ENCODE data around the gene CSGALNACT2.

The CSGALNACT2 gene

DNA sequence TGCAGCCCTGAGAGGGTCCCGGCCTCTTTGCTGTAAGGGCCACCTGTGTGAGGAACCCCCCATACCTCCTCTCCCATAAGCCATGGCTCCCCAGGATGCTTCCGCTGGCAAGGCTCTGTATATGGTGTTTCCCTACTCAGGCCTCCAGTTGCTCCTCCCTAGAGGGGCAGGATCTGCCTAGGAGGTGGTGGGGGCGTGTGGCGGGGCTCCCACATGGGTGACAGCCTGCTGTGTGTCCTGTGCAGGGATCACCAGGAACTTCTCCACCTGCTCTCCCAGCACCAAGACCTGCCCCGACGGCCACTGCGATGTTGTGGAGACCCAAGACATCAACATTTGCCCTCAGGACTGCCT, 25.7 kb upstream of the CSGALNACT2 start:
- DNase-seq (ENCODE audit: low read depth) = no peak

DNA sequence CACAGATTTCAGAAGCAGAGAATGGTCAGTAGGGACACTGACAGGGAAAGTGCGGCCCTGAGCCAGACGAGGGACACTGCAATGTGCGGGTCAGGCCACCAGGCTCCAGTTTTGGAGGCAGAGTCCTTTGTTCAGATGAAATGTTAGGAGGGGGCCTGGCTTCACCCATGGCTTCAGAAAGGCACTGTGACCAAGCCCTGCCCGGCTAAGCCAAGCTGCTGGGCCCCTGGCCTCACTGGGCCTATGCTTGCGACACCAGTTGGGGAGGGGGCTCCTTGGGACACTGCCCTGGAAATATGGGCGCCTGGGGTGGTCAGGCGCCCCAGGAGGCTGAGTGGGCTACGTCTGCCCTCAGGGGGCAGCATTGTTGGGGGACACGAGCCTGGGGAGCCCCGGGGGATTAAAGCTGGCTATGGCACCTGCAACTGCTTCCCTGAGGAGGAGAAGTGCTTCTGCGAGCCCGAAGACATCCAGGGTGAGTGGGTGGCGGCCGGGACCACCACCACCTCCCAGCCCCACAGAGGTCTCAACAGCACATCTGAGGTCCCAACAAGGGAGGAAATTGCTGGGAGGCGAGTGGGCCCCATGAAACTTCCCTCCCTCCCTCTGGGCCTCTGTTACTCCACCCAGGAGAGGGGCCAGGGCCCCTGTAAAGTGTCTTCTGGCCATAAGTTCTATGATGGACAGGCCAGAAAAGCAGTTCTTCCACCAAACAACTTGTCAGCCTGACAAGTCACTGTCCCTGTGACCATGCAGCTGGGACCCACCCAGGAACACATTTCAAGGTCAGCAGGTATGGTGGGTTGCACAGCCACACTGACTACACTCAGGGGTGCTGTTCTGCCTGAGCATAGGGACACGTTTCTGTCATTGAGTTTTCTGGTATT, 24.8 kb upstream of the CSGALNACT2 start:
- no peak for DNase-seq (ENCODE audit: low read depth)

DNA sequence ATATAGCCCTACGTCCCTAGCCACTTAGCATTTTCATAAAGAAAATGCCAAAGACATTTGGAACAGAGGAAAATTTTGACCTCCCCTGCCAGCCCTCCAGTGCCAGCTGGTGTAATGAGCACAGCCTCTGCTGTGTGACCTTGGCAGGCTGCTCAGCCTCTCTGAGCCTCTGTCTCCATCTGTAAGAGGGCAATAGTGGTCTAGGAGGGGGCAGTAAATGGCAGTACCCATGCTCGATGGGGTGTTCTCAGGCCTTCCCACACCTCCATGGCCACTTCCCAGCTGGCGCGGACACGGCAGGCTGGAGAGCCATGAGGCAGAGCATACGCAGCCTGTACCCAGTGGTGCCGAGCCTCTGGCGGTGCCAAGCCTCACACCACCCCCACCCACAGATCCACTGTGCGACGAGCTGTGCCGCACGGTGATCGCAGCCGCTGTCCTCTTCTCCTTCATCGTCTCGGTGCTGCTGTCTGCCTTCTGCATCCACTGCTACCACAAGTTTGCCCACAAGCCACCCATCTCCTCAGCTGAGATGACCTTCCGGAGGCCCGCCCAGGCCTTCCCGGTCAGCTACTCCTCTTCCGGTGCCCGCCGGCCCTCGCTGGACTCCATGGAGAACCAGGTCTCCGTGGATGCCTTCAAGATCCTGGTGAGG, 24.0 kb upstream of the CSGALNACT2 start:
- no peak for DNase-seq (ENCODE audit: low read depth)

DNA sequence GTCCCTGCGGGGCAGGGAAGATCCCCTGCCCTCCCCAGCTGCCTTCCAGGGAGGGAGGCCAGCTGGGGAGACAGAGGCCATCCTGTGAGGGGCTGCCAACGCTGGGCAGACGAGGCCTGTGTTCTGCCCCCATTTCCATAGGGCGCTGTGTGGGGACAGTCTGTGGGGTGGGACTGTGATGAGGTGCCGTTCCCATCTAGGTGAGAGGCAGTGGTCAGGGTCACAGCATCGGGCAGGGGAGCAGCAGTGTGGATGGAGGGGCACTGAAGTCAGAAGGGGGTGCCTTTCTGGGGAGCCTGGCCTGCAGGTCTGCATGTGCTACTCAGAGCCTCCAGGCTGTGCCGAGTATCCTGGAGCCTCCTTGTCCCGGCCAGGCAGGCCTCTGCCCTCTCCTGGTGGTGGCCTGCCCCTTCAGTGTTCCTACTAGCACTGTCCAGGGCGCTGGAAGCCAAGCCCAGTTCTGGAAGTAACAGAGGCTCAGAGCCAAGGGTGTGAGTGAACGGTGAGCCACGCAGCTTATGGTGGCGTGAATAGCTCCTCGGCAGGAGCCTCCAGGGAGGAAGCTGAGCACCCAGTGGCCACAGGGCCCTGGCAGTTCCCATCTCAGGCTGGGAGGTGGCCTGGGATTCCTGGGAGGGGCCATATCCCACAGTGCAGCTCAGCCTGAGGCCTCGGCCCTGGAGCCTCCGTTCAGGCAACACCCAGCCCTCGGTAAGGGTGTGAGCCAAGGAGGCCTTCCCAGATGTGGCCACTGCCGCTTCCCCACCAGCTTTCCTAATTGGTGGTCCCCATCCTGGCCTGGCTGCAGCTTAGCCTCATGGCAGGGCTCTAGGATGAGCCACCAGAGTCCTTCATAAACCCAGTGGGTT, 23.3 kb upstream of the CSGALNACT2 start:
- DNase-seq (ENCODE audit: low read depth) = no peak

DNA sequence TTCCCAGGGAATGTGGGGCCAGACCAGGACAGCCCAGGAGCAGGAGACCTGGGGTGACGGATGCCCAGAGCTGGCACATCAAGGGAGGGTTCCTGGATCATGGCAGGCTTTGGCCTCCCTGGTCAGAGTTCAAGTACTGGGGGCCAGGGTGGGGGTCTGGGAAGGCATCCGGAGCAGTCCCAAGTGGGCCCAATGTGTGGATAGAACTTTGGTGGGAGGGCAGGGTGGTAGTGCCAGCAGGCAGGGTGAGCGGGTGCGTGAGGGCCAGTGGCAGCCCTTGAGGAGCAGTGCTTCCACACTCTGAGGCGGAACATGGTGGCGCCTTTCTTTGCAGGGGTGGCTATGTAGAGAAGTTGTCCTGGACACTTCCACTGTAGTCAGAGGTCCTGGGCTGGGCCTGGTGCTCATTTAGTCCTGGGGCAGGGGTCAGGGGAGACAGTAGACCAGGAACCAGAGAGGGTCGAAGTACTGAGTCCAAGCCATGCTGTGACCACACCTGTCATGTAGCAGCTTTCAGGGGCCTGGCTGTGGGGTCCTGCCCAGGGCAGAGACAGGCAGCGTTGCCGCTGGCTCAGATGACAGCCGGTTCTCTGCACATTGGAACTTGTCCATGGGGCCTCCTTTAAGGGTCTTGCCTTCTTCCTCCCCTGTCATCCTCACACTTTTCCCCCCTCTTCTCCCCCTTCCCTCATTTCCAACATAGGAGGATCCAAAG, 22.2 kb upstream of the CSGALNACT2 start:
- DNase-seq (ENCODE audit: low read depth) = no peak

DNA sequence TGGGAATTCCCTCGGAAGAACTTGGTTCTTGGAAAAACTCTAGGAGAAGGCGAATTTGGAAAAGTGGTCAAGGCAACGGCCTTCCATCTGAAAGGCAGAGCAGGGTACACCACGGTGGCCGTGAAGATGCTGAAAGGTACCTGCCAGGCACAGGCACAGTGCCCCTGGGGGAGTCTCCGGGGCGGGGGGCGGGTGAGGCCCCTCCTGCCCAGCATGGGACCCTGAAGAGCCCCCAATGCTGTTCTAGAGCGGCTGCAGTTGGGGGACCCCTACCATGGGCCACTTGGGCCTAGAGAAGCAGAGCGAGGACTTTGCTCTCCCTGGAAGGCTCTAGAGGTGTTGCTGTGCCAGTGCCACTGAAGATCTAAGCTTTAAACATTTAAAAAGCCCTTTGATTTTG, 21.6 kb upstream of the CSGALNACT2 start:
- no peak for DNase-seq (ENCODE audit: low read depth)

DNA sequence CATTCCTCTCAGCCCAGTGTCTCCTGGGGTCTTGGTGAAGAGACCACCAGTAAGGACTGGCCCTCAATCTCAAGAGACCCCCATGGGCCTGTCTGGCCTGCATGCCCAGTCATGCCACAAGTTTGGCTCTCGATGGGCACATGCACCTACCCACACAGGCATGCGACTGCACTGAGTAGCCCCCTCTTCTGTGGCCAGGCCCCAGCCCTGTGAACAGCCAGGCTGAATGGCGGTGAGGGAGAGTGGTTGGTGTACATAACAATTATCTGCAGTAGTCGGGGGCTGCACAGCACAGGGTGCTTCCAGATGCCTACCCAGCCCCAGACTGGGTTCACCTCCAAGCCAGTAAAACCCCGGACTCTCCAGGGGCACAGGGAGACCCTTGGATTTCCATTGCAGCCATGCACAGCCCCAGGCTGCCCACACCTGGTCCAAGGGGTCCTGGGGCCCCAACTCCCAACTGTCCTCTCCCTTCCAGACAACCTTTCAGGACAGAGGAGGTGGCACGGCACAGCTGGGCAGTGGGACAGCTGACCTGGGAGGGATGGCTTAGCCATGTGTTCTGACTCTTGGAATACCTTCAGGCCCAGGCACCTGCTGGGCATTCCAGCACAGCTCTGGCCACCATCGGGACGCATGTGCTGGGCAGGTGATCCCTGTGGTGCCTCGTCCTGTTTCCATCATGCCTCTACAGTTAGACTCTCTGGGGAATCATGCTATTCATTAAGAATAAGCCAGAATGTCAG, 21.0 kb upstream of the CSGALNACT2 start:
- DNase-seq (ENCODE audit: low read depth) = no peak

DNA sequence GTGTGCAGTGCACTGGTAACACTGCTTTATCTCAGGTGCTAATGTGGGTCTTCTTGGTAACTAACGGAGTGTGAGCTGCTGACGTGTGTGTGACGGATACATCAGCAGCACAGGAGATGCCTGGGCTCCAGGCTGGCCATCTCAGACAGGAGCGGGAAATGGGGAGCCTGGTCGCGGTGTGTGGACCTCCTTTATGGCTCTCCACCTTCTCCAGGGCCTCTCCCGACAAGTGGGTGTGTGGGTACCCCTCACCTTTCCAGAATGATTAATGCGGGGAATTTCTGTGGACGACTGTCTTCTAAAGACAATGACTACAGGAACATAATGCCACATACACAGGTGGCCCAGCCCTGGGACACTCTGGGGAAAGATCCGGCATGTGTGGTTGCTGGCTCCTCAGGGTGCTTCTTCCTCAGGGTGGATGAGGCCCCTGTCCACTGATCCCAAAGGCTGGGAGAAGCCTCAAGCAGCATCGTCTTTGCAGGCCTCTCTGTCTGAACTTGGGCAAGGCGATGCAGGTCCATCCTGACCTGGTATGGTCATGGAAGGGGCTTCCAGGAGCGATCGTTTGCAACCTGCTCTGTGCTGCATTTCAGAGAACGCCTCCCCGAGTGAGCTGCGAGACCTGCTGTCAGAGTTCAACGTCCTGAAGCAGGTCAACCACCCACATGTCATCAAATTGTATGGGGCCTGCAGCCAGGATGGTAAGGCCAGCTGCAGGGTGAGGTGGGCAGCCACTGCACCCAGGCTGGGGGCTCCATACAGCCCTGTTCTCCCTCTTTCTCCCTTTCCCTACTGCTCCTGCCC, 20.3 kb upstream of the CSGALNACT2 start:
- DNase-seq (ENCODE audit: low read depth) = no peak

DNA sequence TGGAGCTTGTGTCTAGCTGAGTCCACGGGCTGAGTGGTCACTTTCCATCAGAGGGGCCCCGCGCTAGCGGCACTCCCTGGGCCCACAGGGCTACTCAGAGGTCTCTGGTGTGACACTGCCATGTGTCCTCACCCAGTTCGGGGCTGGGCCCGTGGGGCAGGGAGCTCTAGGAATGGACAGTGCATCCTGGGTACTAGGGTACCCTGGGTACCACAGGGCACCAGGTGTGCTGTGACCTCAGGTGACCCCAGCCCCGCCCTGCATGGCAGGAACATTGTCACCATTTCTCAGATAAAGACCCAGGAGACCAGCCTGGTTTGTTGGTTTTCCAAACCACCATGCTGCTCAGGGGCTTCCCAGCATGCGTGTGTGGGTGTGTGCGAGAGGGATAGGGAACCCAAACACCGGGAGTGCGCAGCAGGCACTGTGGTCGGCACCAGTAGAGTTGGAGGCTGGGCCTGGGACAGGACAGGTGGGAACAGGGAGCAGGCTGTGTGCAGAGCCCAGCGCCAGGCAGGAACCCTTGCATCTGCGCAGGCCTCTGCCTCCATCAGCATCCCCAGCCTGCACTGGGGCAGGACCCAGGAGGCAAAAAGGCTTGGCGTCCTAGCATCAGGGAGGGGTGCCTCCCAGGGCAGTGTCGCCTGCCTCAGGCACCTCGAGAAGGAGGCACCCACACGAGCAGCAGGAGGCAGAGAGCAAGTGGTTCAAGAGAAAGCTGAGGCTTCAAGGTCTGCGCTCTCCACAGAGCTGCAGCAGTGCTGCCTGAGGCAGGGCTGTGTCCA, 19.4 kb upstream of the CSGALNACT2 start:
- no peak for DNase-seq (ENCODE audit: low read depth)

DNA sequence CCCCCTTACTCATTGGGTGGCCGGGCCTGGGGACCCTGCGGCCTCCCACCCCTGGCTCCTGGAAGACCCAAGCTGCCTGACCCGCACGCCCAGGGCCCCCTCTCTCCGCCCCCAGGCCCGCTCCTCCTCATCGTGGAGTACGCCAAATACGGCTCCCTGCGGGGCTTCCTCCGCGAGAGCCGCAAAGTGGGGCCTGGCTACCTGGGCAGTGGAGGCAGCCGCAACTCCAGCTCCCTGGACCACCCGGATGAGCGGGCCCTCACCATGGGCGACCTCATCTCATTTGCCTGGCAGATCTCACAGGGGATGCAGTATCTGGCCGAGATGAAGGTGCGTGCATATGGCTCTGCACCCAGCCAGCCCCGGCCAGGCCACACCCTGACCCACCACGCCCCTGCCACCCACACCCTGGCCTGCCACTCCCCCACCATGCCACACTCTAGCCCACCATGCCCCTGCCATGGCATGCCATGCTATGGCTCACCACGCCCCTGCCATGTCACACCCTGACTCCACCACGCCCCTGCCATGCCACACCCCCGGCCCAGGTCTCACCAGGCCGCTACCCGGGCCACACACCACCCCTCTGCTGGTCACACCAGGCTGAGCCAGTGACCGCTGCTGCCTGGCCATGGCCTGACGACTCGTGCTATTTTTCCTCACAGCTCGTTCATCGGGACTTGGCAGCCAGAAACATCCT, 18.7 kb upstream of the CSGALNACT2 start:
- no peak for DNase-seq (ENCODE audit: low read depth)

DNA sequence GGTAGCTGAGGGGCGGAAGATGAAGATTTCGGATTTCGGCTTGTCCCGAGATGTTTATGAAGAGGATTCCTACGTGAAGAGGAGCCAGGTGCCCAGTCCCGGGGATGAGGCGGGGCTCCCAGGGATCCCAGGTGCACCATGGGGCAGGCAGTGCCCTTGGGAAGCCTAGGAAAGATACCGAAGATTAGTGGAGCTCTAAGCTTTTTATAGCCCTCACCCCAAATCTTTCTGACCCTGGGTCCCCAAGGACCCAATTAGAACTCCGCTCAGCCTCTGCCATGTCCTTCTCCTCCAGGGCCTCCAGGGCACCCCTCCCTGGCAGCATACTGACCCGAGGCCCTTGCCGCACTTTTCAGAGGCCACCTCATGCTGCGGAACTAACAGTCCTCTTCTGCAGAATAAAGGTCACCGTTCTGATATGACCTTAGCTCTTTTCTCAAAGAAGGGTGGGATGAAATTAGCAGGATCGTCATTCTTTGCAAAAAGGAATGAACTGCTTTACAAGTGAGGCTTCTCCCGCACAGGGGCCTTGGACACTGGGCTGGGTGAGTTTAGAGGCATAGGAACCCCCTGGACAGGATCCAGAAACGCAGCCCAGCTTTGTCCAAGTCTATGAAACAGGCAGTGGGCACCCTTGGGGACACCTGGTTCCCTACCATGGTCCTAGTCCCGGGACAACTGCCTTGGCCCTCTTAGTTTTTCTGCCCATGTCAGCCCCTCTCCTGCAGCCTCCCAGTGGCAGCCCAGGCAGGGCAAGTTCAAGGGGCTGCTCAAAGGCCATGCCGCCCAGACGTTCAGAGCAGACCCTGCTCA, 17.9 kb upstream of the CSGALNACT2 start:
- no peak for DNase-seq (ENCODE audit: low read depth)

DNA sequence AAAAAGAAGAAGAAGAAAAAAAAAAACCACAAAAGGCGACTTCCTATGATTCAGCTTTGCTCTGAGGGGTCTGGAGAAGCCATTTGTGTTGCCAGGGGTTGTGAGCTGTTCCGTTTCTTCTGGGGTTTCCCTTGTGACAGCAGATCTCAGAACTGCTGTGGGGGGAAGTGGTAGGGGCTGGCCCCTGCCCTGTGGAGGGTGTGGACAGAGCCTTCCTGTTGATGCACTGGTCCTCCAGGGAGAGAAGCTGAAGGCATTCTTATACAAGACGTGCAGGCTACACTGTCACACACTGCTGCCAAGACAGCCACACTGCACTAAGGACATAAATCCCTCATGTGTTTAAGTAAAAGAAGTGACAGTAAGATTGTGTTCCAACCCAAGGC, 17.3 kb upstream of the CSGALNACT2 start:
- no peak for DNase-seq (ENCODE audit: low read depth)

DNA sequence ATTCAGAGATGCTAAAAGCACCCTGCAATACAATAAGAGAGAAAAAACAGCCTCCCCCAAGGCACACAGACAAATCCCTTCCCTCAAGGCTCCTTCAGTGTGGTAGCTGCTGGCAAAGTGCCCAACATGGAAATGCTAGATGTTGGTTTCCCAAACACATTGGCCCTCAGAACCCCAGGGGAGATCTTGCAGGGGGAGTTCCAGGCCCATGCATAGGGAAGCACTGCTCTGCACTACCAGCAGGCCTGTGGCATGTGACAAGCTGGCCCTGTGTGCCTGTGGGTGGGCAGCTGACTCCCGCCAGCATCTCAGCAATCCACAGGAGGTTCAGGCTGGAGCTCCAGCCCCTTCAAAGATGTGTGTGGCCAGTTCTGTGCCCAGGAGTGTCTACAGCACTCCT, 16.8 kb upstream of the CSGALNACT2 start:
- no peak for DNase-seq (ENCODE audit: low read depth)

DNA sequence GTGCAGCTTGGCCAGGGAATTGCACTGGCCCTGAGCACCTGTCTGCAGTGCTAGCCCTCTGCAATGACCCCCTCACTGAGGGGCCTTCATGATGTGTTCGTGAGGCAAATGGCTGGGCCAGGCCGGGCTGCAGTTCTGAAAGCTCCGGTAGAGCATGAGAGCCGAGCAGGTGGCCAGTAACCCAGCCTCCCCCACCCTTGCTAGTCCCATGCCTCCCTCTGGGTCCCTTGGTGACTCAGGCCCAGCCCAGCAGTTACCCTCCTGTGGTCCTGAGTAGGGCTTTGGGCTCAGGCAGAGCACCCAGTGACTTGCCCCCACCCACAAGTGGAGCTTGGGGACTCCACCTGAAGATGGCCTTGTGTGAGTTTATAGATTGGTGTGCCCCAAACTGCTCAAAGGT, 16.1 kb upstream of the CSGALNACT2 start:
- no peak for DNase-seq (ENCODE audit: low read depth)

DNA sequence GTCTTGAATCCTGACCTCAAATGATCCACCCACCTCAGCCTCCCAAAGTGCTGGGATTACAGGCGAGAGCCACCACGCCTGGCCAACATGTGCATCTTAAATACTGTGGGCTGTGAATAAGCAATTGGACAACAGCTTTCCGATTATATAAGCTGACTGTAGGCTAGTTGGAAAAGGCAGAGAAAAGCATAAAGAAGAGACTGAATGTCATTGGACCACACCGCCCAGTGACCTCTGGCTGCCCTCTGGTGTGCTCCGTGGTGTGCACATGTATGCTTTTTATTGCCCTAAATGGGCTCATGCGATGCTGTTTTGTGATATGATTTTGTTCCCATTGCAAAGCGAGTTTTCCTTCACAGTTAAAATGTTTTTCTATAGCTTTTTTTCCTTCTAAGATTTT, 15.4 kb upstream of the CSGALNACT2 start:
- no peak for DNase-seq (ENCODE audit: low read depth)

DNA sequence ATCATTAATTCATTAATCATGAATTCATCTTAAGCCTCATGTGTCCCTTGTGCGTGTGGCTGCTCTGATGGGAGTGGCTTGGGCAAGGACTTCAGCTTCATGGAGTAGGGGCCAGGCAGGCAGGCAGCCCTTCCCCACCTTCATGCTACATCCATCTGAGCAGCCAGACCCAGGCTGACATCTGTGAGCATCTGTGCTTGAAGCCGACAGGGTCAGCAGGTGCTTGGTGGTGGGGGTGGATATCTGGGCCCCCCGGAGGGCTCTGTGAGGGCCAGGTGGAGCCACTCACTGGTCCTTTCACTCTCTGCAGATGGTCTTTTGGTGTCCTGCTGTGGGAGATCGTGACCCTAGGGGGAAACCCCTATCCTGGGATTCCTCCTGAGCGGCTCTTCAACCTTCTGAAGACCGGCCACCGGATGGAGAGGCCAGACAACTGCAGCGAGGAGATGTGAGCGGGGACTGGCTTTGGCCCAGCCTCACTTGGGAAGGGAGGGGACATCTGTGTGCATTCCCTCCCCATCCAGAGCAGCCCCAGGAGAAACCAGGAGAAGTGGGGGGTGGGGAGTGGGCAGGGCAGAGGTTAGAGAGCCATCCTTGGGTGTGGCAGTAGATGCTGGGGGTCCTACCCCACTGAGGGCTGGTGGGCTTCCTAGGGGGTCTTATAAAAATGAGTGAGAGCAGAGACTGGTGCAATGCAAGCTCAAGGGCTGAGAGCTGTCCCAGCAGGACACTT, 14.7 kb upstream of the CSGALNACT2 start:
- no peak for DNase-seq (ENCODE audit: low read depth)

DNA sequence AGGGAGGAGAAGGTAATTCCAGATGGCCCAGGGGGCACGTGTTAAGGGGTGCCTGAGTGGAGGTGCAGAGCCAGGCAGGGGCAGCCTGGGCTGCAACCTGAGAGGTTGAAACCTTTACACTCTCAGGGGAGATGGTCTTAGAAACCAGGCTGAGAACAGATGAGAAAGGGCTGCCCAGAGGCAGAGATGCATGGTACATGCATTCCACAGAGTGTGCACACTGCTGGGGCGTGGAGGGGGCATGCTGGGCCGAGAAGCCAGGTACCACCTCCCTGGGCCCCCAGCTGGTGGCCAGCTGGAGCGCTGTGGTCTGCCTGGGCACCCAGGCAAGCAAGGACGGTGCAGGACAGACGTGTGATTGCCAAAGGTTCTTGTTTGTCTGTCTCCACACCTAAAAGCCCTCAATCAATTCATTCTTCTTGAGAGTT, 14.1 kb upstream of the CSGALNACT2 start:
- DNase-seq (ENCODE audit: low read depth) = no peak
